ENCODE results near the gene TMEM201. TPM values are rescaled to one million over a fixed set of nuclear protein-coding genes. Genes with fewer than 3 reads are reported as not detected.

TMEM201 gene
- total and polyA plus RNA-seq, 9 of the 15 experiments (the other 6 are each of a cell fraction or from before 2014, with no cell fraction given), result 0.42 to 51.3 (median 7.4) TPM

GRCh38 chr1:9615316-9616063 is 26.8 kb downstream of the TMEM201 start (continued):
- TF ChIP-seq REST (IDR thresholded peaks at IDR 0.05; ENCODE audit: borderline replicate concordance) (peak; percentile 60; the same call in 1 of the 2 replicates), REST (CRISPR knock-in tag; IDR thresholded peaks at IDR 0.05; ENCODE audit: low read depth) (no peak), BHLHE40 (IDR thresholded peaks at IDR 0.05; ENCODE audit: low read length) (0 out of 2 replicates have a peak, but pooled peaks have one; percentile 4), ATF1 (CRISPR knock-in tag; IDR thresholded peaks at IDR 0.05) (no peak), ATF1 (tag; IDR thresholded peaks at IDR 0.05) (0 out of 2 replicates have a peak, but pooled peaks have one; percentile 11), ZNF431 (CRISPR knock-in tag; IDR thresholded peaks at IDR 0.05) (no peak), TEAD1 (CRISPR knock-in tag; IDR thresholded peaks at IDR 0.05) (peak; percentile 43 to 59; a peak in 1 of 4 replicates), RB1 (IDR thresholded peaks at IDR 0.05; ENCODE audit: low read depth) (peak; percentile 49; the same call in 1 of the 2 replicates), MEF2A (IDR thresholded peaks at IDR 0.05; ENCODE audit: control insufficient read depth, low read depth, low read length) (peak; percentile 59; the same call in 1 of the 2 replicates), RBM17 (IDR thresholded peaks at IDR 0.05; ENCODE audit: borderline replicate concordance, low read depth, low read length) (no peak), CREB3 (tag; conservative IDR thresholded peaks at IDR 0.05; ENCODE audit: low read depth) (0 out of 2 replicates have a peak, but pooled peaks have one; percentile 34), XRCC3 (IDR thresholded peaks at IDR 0.05) (no peak), HNRNPH1 (optimal IDR thresholded peaks at IDR 0.05; ENCODE audit: low read depth, low read length) (no peak), JUND (IDR thresholded peaks at IDR 0.05; ENCODE audit: borderline replicate concordance, low read depth, low read length) (no peak; the same call in 1 of the 2 replicates), JUND (tag; IDR thresholded peaks at IDR 0.05; ENCODE audit: borderline replicate concordance, low read depth, low read length) (peak; percentile 44; the same call in 1 of the 3 replicates), ARID1B (IDR thresholded peaks at IDR 0.05) (peak; percentile 56), POLR2G (IDR thresholded peaks at IDR 0.05; ENCODE audit: low read depth, low read length) (peak; percentile 75), RAD21 (CRISPR knock-in tag; conservative IDR thresholded peaks at IDR 0.05 in 1 of 2, IDR thresholded peaks at IDR 0.05 in 1 of 2) (peak; percentile 57 to 75), TEAD4 (IDR thresholded peaks at IDR 0.05; ENCODE audit: low read length) (0 out of 2 replicates have a peak, but pooled peaks have one; percentile 18), TEAD4 (CRISPR knock-in tag; IDR thresholded peaks at IDR 0.05; ENCODE audit: borderline replicate concordance) (no peak)

Data from K562 (cell line).